H1 (cell line): ENCODE measurements around the gene FHL2. TPM values are rescaled to one million over a fixed set of nuclear protein-coding genes. Genes with fewer than 3 reads are reported as not detected.

Source experiments
- RAD21 ChIP-seq, 2 experiments: IDR thresholded peaks in 1 of 2; conservative IDR thresholded peaks in 1 of 2; 2 replicates each; pipeline ENCODE4 v1.6.1; 2011; ENCODE audit warnings: low read depth in 2 of 2, low read length in 2 of 2, improper control_type of control experiment in 1 of 2, inconsistent platforms in 1 of 2, mild to moderate bottlenecking in 1 of 2, moderate library complexity in 1 of 2
- SIX5 ChIP-seq: IDR thresholded peaks from 2 replicates; pipeline ENCODE4 v1.6.1; 2011; ENCODE audit warnings: mild to moderate bottlenecking, low read depth, low read length
- polyA plus RNA-seq, 7 experiments: library from polyadenylated mRNA; depleted of rRNA in 3 of 7; stranded (reverse) in 5 of 7; unstranded in 2 of 7; fragments of >200 nt in 5 of 7; fragments of 200-250 nt in 2 of 7; gene quantifications; 1 replicate in 5 of 7; 2 replicates in 1 of 7; 4 replicates in 1 of 7; pipeline versions ENCODE4 v1.2.1 to v1.2.3, GENCODE V29; 2011 to 2013; ENCODE audit warnings: missing spikeins in 2 of 7, mixed read lengths in 2 of 7
- total RNA-seq: library from RNA; stranded (reverse); fragmentation: NEBNext Ultra II Directional; extraction: Animal tissue kit (Norgen Biotek cat#: 25700); gene quantifications from 2 replicates; pipeline ENCODE4 v1.2.1, GENCODE V29; 2021

The FHL2 gene
- total and polyA plus RNA-seq, 2 of the 8 experiments (the other 6 are each of a cell fraction or from before 2014, with no cell fraction given) = 33.2 to 64.3 TPM

DNA sequence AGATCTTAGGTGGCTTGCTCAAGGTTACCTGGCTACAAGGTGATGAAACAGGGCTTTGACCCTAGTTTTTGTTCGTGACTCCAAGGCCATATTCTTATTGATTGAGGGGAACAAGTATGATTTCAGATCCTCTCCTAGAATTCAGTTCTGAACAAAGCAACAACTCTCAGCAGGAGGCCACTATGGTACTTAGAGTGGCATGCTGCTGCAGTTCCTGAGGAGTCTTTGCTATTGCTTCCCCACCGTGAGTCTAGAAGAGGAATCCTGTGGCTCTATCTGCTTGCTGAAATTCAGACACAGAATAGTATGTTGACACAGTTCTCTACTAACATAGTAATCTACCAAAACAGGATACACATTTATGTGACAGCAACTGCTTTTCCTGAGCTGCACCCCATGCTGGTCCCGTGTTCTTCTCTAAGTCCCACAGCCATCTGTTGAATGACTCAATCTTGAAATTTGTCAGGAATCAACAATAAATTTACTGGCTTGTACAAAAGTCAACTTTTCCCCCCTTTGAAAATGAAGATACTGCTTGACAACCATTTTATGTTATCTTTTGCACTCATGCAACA is 73.4 kb downstream of the FHL2 start (continued):
- TF ChIP-seq SIX5 (no peak), RAD21 (IDR thresholded peaks at IDR 0.05 in 1 of 2, conservative IDR thresholded peaks at IDR 0.05 in 1 of 2; ENCODE audit: low read depth in 2 of 2, low read length in 2 of 2) (no peak)
